Keratinocyte (primary cell): Measurements from ENCODE around the gene PTPRU. TPM values are rescaled to one million over a fixed set of nuclear protein-coding genes. Genes with fewer than 3 reads are reported as not detected.

Experiments
- DNase-seq: peaks from one replicate; pipeline ENCODE4 v3.0.0-alpha.2; 2011; ENCODE audit warnings: low read depth, missing footprints, low spot score
- FAIRE-seq: peaks from 2 replicates; lab custom pipeline; 2011; peaks lifted over from hg19 to GRCh38; lab: Jason Lieb, UNC
- H2AFZ ChIP-seq: 2 replicates; pipeline ENCODE4 v1.6.0; 2012; ENCODE audit warnings: low read length, control low read depth, inconsistent platforms; ENCODE audit not compliant: control insufficient read depth
- H3K27ac ChIP-seq: 2 replicates; pipeline ENCODE4 v1.5.1; 2011; ENCODE audit warnings: low read length; ENCODE audit not compliant: control insufficient read depth, insufficient read depth
- H3K27me3 ChIP-seq: 3 replicates; pipeline ENCODE4 v1.6.0; 2011; ENCODE audit warnings: low read length; ENCODE audit not compliant: control insufficient read depth, insufficient read depth; ENCODE audit errors: extremely low read depth
- H3K36me3 ChIP-seq, 2 experiments: 2 replicates in 1 of 2; 3 replicates in 1 of 2; pipeline ENCODE4 v1.5.1; 2011; ENCODE audit warnings: low read length in 2 of 2, mild to moderate bottlenecking in 1 of 2; ENCODE audit not compliant: control insufficient read depth in 2 of 2, insufficient read depth in 2 of 2; ENCODE audit errors: extremely low read depth in 1 of 2
- H3K4me1 ChIP-seq: 3 replicates; pipeline ENCODE4 v1.5.1; 2011; ENCODE audit warnings: low read length; ENCODE audit not compliant: control insufficient read depth, insufficient read depth; ENCODE audit errors: extremely low read depth
- H3K4me2 ChIP-seq: 3 replicates; pipeline ENCODE4 v1.6.0; 2011; ENCODE audit warnings: low read depth, low read length; ENCODE audit not compliant: control insufficient read depth, insufficient read depth; ENCODE audit errors: extremely low read depth
- H3K4me3 ChIP-seq, 3 experiments: fragments of 200-600 bp in 1 of 3; sonication (generic) in 1 of 3; 2 replicates in 2 of 3; 3 replicates in 1 of 3; pipeline ENCODE4 v1.5.1; 2011 to 2016; ENCODE audit warnings: low read length in 3 of 3, mild to moderate bottlenecking in 3 of 3, control low read depth in 2 of 3, inconsistent platforms in 1 of 3, low read depth in 1 of 3, mixed read lengths in 1 of 3, mixed run types in 1 of 3, moderate library complexity in 1 of 3; ENCODE audit not compliant: control insufficient read depth in 2 of 3, insufficient read depth in 2 of 3; ENCODE audit errors: extremely low read depth in 1 of 3
- H3K79me2 ChIP-seq: 2 replicates; pipeline ENCODE4 v1.6.0; 2012; ENCODE audit warnings: low read length; ENCODE audit not compliant: control insufficient read depth, insufficient read depth
- H3K9ac ChIP-seq: 3 replicates; pipeline ENCODE4 v1.6.0; 2011; ENCODE audit warnings: low read length; ENCODE audit not compliant: control insufficient read depth, insufficient read depth; ENCODE audit errors: extremely low read depth
- H3K9me1 ChIP-seq: 3 replicates; pipeline ENCODE4 v1.6.0; 2011; ENCODE audit warnings: low read length; ENCODE audit not compliant: control insufficient read depth, insufficient read depth; ENCODE audit errors: extremely low read depth
- H3K9me3 ChIP-seq: 2 replicates; pipeline ENCODE4 v1.5.1; 2012; ENCODE audit warnings: low read depth, low read length; ENCODE audit not compliant: control insufficient read depth
- H4K20me1 ChIP-seq: 3 replicates; pipeline ENCODE4 v1.6.0; 2011; ENCODE audit warnings: low read length; ENCODE audit not compliant: control insufficient read depth, insufficient read depth; ENCODE audit errors: extremely low read depth
- CTCF ChIP-seq, 3 experiments: IDR thresholded peaks in 1 of 3; conservative IDR thresholded peaks in 1 of 3; optimal IDR thresholded peaks in 1 of 3; 2 replicates in 2 of 3; 3 replicates in 1 of 3; pipeline versions ENCODE3 to v1.5.1; 2011; ENCODE audit warnings: low read length in 3 of 3, mild to moderate bottlenecking in 3 of 3, moderate library complexity in 2 of 3, control low read depth in 1 of 3, inconsistent platforms in 1 of 3; ENCODE audit not compliant: insufficient read depth in 2 of 3; ENCODE audit errors: extremely low read depth in 1 of 3
- EZH2 ChIP-seq: IDR thresholded peaks from one replicate; pipeline ENCODE4 v1.6.1; 2012; ENCODE audit warnings: inconsistent platforms, mild to moderate bottlenecking, low read length, moderate library complexity
- dilution Hi-C: fragments of 300-500 bp; cut with MboI; formaldehyde crosslinking; loops from one replicate; pipeline ENCODE4 v1.7.0; 2020; ENCODE audit warnings: low sequenced_read_pairs; ENCODE audit not compliant: extremely low pct_ligation_motif_present
- polyA plus RNA-seq, 5 experiments: library from polyadenylated mRNA; depleted of rRNA in 3 of 5; stranded (reverse) in 3 of 5; stranded (forward) in 1 of 5; unstranded in 1 of 5; fragments of >200 nt; gene quantifications; 1 replicate in 1 of 5; 2 replicates in 3 of 5; 3 replicates in 1 of 5; pipeline versions ENCODE4 v1.2.1 to v1.2.3, GENCODE V29; 2011 to 2012; ENCODE audit warnings: missing spikeins in 2 of 5, low read depth in 1 of 5, low replicate concordance in 1 of 5

The PTPRU gene
- polyA plus RNA-seq, 1 donor (not counting 4 experiments of a cell fraction or from before 2014, with no cell fraction given) = 4.3 TPM

GRCh38 chr1:29281571-29281970 is 45.2 kb downstream of the PTPRU start:
- dilution Hi-C loops = no loop called here
- Histone ChIP-seq H3K9me1 (peaks cover 3% of the 10 kb centered on the region), H3K27ac (no peak overlapping the region), H4K20me1 (peaks cover 2% of the 10 kb centered on the region), H3K4me3 (no peak overlapping the region), H3K27me3 (no peaks in the 10 kb centered on the region), H3K79me2 (no peaks in the 10 kb centered on the region), H3K9ac (no peak overlapping the region), H3K36me3 (no peaks in the 10 kb centered on the region), H3K9me3 (no peaks in the 10 kb centered on the region), H2AFZ (no peak overlapping the region), H3K4me1 (peaks cover 16% of the 10 kb centered on the region), H3K4me2 (no peak overlapping the region)
- DNase-seq (no peak), FAIRE-seq (no peak)
- TF ChIP-seq CTCF (optimal IDR thresholded peaks at IDR 0.05 in 1 of 3, IDR thresholded peaks at IDR 0.05 in 1 of 3, conservative IDR thresholded peaks at IDR 0.05 in 1 of 3; ENCODE audit: extremely low read depth in 1 of 3, insufficient read depth in 2 of 3, low read length in 3 of 3) = no peak
- TF ChIP-seq EZH2 = no peak

- Histone ChIP-seq H3K4me1 (peaks cover 16% of the 10 kb centered on the region), H3K36me3 (no peaks in the 10 kb centered on the region), H3K9me3 (no peaks in the 10 kb centered on the region), H3K4me2 (no peak overlapping the region), H3K79me2 (no peaks in the 10 kb centered on the region), H3K9me1 (peaks cover 3% of the 10 kb centered on the region), H3K27me3 (no peaks in the 10 kb centered on the region), H3K27ac (no peak overlapping the region), H3K4me3 (no peak overlapping the region), H4K20me1 (peaks cover 2% of the 10 kb centered on the region), H3K9ac (no peak overlapping the region), H2AFZ (no peak overlapping the region)
- dilution Hi-C loops = no loop called here
- no peak for TF ChIP-seq CTCF (optimal IDR thresholded peaks at IDR 0.05 in 1 of 3, IDR thresholded peaks at IDR 0.05 in 1 of 3, conservative IDR thresholded peaks at IDR 0.05 in 1 of 3; ENCODE audit: extremely low read depth in 1 of 3, insufficient read depth in 2 of 3, low read length in 3 of 3)
- no peak for TF ChIP-seq EZH2
- FAIRE-seq (no peak), DNase-seq (no peak)
Measured at GRCh38 chr1:29282135-29282923, 46.0 kb downstream of the PTPRU start.
